HG03103 (cell line): ENCODE results near the gene KLHL8.

Source experiments
- ATAC-seq: cut with Tn5 transposase; IDR thresholded peaks from one replicate; pipeline ENCODE4 v1.9.1; 2021; ENCODE audit warnings: low read depth; ENCODE audit not compliant: unreplicated experiment

Gene KLHL8

GRCh38 chr4:87220094-87220822 lies at the start of gene KLHL8:
KLHL8 (minus strand) TSS chr4:87220618; CDS start chr4:87195539, 25,079 bp downstream.
- peak; percentile 89 for ATAC-seq

- peak; percentile 52 for ATAC-seq
These were observed 49.7 kb upstream of the KLHL8 start for GRCh38 chr4:87270144-87270543.

GRCh38 chr4:87268411-87268810 lies 48.0 kb upstream of the KLHL8 start:
- no peak for ATAC-seq

GRCh38 chr4:87266986-87267385 lies 46.6 kb upstream of the KLHL8 start:
- ATAC-seq = no peak

GRCh38 chr4:87262886-87263285 lies 42.5 kb upstream of the KLHL8 start:
- no peak for ATAC-seq

GRCh38 chr4:87260477-87260876 lies 40.1 kb upstream of the KLHL8 start:
- no peak for ATAC-seq

GRCh38 chr4:87258677-87259076 lies 38.3 kb upstream of the KLHL8 start:
- ATAC-seq = no peak

- ATAC-seq = no peak
These were observed 37.1 kb upstream of the KLHL8 start for GRCh38 chr4:87257523-87257922.

GRCh38 chr4:87255755-87256154 lies 35.3 kb upstream of the KLHL8 start:
- no peak for ATAC-seq

GRCh38 chr4:87251106-87251505 lies 30.7 kb upstream of the KLHL8 start:
- no peak for ATAC-seq

- no peak for ATAC-seq
These were observed 29.9 kb upstream of the KLHL8 start for GRCh38 chr4:87250294-87250693.

GRCh38 chr4:87249332-87250019 lies 29.1 kb upstream of the KLHL8 start:
- ATAC-seq = no peak

- ATAC-seq = no peak
These were observed 23.1 kb upstream of the KLHL8 start for GRCh38 chr4:87243426-87244053.

GRCh38 chr4:87241336-87241735 lies 20.9 kb upstream of the KLHL8 start:
- ATAC-seq = no peak

GRCh38 chr4:87240341-87240740 lies 19.9 kb upstream of the KLHL8 start:
- ATAC-seq = no peak

GRCh38 chr4:87239821-87240220 lies 19.4 kb upstream of the KLHL8 start:
- ATAC-seq = no peak

- no peak for ATAC-seq
These were observed 18.8 kb upstream of the KLHL8 start for GRCh38 chr4:87239194-87239593.

- ATAC-seq = no peak
These were observed 16.4 kb upstream of the KLHL8 start for GRCh38 chr4:87236861-87237260.

GRCh38 chr4:87235020-87235671 lies 14.7 kb upstream of the KLHL8 start:
- no peak for ATAC-seq

- no peak for ATAC-seq
These were observed 11.8 kb upstream of the KLHL8 start for GRCh38 chr4:87232216-87232615.

GRCh38 chr4:87230806-87231205 lies 10.4 kb upstream of the KLHL8 start:
- no peak for ATAC-seq
